Mammary epithelial cell (primary cell): ENCODE data around the gene AP1M1.

Experiments used
- EZH2 ChIP-seq: IDR thresholded peaks from 2 replicates; pipeline ENCODE4 v1.6.1; 2012; ENCODE audit warnings: low read length, inconsistent platforms, borderline replicate concordance
- TF ChIP-seq, protein P1 (sequence below), 2 donors: IDR thresholded peaks in 1 of 2; conservative IDR thresholded peaks in 1 of 2; 2 replicates each; pipeline ENCODE4 v1.5.1; 2011 to 2012; ENCODE audit warnings: inconsistent platforms in 2 of 2, low read length in 2 of 2, mild to moderate bottlenecking in 2 of 2, control low read depth in 1 of 2, low read depth in 1 of 2; ENCODE audit not compliant: insufficient read depth in 1 of 2; ENCODE audit errors: extremely low read depth in 1 of 2

DNA sequence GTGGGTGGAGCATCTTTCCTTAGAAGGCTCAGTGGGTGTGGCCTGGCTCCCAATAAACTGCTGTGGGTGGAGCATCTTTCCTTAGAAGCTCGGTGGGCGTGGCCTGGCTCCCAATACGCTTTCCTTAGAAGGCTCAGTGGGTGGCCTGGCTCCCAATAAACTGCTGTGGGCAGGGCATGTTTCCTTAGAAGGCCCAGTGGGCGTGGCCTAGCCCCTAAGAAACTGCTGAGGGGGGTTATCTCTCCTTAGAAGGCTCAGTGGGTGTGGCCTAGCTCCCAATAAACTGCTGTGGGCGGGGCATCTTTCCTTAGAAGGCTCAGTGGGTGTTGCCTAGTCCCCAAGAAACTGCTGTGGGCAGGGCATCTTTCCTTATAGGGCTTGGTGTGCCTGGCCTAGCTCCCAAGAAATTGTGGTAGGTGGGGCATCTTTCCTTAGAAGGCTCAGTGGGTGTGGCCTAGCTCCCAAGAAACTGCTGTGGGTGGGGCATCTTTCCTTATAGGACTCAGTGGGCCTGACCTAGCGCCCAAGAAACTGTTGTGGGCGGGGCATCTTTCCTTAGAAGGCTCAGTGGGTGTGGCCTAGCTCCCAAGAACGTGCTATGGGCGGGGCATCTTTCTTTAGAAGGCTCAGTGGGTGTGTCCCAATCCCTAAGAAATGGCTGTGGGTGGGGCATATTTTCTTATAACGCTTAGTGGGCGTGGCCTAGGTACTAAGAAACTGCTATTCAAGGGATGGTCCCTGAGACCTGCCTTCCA is 44.0 kb upstream of the AP1M1 start:
- TF ChIP-seq, protein P1, sequence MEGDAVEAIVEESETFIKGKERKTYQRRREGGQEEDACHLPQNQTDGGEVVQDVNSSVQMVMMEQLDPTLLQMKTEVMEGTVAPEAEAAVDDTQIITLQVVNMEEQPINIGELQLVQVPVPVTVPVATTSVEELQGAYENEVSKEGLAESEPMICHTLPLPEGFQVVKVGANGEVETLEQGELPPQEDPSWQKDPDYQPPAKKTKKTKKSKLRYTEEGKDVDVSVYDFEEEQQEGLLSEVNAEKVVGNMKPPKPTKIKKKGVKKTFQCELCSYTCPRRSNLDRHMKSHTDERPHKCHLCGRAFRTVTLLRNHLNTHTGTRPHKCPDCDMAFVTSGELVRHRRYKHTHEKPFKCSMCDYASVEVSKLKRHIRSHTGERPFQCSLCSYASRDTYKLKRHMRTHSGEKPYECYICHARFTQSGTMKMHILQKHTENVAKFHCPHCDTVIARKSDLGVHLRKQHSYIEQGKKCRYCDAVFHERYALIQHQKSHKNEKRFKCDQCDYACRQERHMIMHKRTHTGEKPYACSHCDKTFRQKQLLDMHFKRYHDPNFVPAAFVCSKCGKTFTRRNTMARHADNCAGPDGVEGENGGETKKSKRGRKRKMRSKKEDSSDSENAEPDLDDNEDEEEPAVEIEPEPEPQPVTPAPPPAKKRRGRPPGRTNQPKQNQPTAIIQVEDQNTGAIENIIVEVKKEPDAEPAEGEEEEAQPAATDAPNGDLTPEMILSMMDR (conservative IDR thresholded peaks at IDR 0.05 in 1 of 2, IDR thresholded peaks at IDR 0.05 in 1 of 2; ENCODE audit: extremely low read depth in 1 of 2, insufficient read depth in 1 of 2, low read depth in 1 of 2, low read length in 2 of 2), result no peak
- TF ChIP-seq EZH2, result no peak
